ENCODE results near the gene MAST3.

DNA sequence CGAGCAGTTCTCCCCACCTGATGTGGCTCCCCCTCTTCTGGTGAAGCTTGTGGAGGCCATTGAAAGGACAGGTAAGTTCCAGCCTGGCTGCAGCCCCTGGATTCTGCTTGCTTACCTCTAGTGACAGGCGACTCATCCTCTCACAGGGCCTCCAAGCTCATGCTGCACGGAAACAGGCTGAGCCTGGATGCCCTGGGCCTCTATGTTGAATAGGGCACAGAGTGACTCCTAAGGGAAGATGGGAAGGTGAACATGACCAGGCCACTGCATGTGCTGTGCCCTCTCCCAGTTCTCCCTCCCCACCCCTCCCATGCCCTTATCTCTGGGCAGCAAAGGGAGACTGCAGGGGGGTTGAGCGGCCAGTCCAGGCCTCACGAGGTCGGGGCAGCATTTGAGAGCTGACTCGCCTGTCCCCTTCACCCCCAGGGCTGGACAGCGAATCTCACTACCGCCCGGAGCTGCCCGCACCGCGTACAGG, 63.0 kb downstream of the MAST3 start:
- TF ChIP-seq, protein P1, sequence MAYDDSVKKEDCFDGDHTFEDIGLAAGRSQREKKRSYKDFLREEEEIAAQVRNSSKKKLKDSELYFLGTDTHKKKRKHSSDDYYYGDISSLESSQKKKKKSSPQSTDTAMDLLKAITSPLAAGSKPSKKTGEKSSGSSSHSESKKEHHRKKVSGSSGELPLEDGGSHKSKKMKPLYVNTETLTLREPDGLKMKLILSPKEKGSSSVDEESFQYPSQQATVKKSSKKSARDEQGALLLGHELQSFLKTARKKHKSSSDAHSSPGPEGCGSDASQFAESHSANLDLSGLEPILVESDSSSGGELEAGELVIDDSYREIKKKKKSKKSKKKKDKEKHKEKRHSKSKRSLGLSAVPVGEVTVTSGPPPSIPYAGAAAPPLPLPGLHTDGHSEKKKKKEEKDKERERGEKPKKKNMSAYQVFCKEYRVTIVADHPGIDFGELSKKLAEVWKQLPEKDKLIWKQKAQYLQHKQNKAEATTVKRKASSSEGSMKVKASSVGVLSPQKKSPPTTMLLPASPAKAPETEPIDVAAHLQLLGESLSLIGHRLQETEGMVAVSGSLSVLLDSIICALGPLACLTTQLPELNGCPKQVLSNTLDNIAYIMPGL (CRISPR knock-in tag; IDR thresholded peaks at IDR 0.05), result no peak
- TF ChIP-seq CTCF (IDR thresholded peaks at IDR 0.05), result no peak
- TF ChIP-seq IRF2 (CRISPR knock-in tag; IDR thresholded peaks at IDR 0.05; ENCODE audit: borderline replicate concordance, low read depth), result no peak
- TF ChIP-seq ESRRA (CRISPR knock-in tag; IDR thresholded peaks at IDR 0.05; ENCODE audit: borderline replicate concordance), result no peak
- TF ChIP-seq ATF3 (CRISPR knock-in tag; conservative IDR thresholded peaks at IDR 0.05), result no peak

Measured in WTC11 (cell line).